ENCODE data around the gene ANXA6. TPM values are rescaled to one million over a fixed set of nuclear protein-coding genes. Genes with fewer than 3 reads are reported as not detected.

The ANXA6 gene
- total and polyA plus RNA-seq, 5 donors from 2014 or later: 171 to 364 (median 290) TPM

Other genes with a start within 250 kb of the ANXA6 start
- 1.2 TPM for gene GPX3, start 137.2 kb downstream of the ANXA6 start, total RNA-seq
- gene GPX3, start 137.2 kb downstream of the ANXA6 start, polyA plus RNA-seq: 1 to 10 TPM in 2 of 4 donors, under 1 TPM in 2; 0.52 to 1.3 (median 0.81) TPM
- 259 TPM for gene TNIP1, start 76.7 kb downstream of the ANXA6 start, total RNA-seq
- gene TNIP1, start 76.7 kb downstream of the ANXA6 start, polyA plus RNA-seq: 10 to 100 TPM; 46.9 to 71.5 (median 59.8) TPM
- 104 TPM for gene CCDC69, start 66.3 kb upstream of the ANXA6 start, total RNA-seq
- 10 to 100 TPM; 78.2 to 97.0 (median 87.7) TPM for gene CCDC69, start 66.3 kb upstream of the ANXA6 start, polyA plus RNA-seq
- 12.0 TPM for gene GM2A, start 95.4 kb upstream of the ANXA6 start, total RNA-seq
- 1 to 10 TPM; 4.7 to 8.7 (median 6.1) TPM for gene GM2A, start 95.4 kb upstream of the ANXA6 start, polyA plus RNA-seq
- gene SLC36A3, start 146.0 kb upstream of the ANXA6 start, total RNA-seq: not detected
- gene SLC36A3, start 146.0 kb upstream of the ANXA6 start, polyA plus RNA-seq: not detected
- not detected for gene SLC36A2, start 189.8 kb upstream of the ANXA6 start, total RNA-seq
- gene SLC36A2, start 189.8 kb upstream of the ANXA6 start, polyA plus RNA-seq: not detected